Head of caudate nucleus (tissue), 42 donors: ENCODE measurements around the gene CMTM2.
A peak's percentile ranks its signal among the peaks of the same experiment; 100 is the strongest.

Experiments
- DNase-seq, 42 donors: peaks; one replicate each; pipeline versions ENCODE4 v3.0.0 to v3.0.0-alpha.2; 2020 to 2021; ENCODE audit warnings: mixed read lengths in 7 of 42
- intact Hi-C: fragments of 100-400 bp; cut with DNase I; formaldehyde crosslinking; loops from one replicate; pipeline ENCODE4 v1.15.0; 2022

Gene CMTM2

GRCh38 chr16:66578651-66579531 lies at the start of gene CMTM2:
Gene CMTM2 (plus strand): TSS chr16:66579463. CDS start chr16:66579608, 145 bp downstream.
- DNase-seq = peak in 2 of 42 donors; percentile 36 to 38
- intact Hi-C loops = no loop called here

GRCh38 chr16:66529475-66529874 lies 49.8 kb upstream of the CMTM2 start:
- intact Hi-C loops = no loop called here
- no peak for DNase-seq

GRCh38 chr16:66534376-66534799 lies 44.9 kb upstream of the CMTM2 start:
- intact Hi-C loops = no loop called here
- DNase-seq = peak in 1 of 42 donors; percentile 32

GRCh38 chr16:66536525-66536924 lies 42.7 kb upstream of the CMTM2 start:
- DNase-seq = no peak
- intact Hi-C loops = no loop called here

- DNase-seq = no peak
- intact Hi-C loops = no loop called here
Measured at GRCh38 chr16:66537236-66537635, 42.0 kb upstream of the CMTM2 start.

- intact Hi-C loops = no loop called here
- no peak for DNase-seq
Measured at GRCh38 chr16:66538910-66539309, 40.4 kb upstream of the CMTM2 start.

- peak in 2 of 42 donors; percentile 9 to 13 for DNase-seq
- intact Hi-C loops = no loop called here
Measured at GRCh38 chr16:66539623-66540469, 39.4 kb upstream of the CMTM2 start.

- intact Hi-C loops = no loop called here
- peak in 1 of 42 donors; percentile 16 for DNase-seq
Measured at GRCh38 chr16:66541388-66542355, 37.6 kb upstream of the CMTM2 start.

GRCh38 chr16:66542396-66542795 lies 36.9 kb upstream of the CMTM2 start:
- intact Hi-C loops = no loop called here
- DNase-seq = no peak

- intact Hi-C loops = no loop called here
- peak in 1 of 42 donors; percentile 5 for DNase-seq
Measured at GRCh38 chr16:66543541-66543940, 35.7 kb upstream of the CMTM2 start.

GRCh38 chr16:66544016-66544757 lies 35.1 kb upstream of the CMTM2 start:
- peak in 1 of 42 donors; percentile 29 for DNase-seq
- intact Hi-C loops = no loop called here

- intact Hi-C loops = no loop called here
- no peak for DNase-seq
Measured at GRCh38 chr16:66547101-66547989, 31.9 kb upstream of the CMTM2 start.

- DNase-seq = peak in 1 of 42 donors; percentile 15
- intact Hi-C loops = no loop called here
Measured at GRCh38 chr16:66548068-66548467, 31.2 kb upstream of the CMTM2 start.

- intact Hi-C loops = no loop called here
- no peak for DNase-seq
Measured at GRCh38 chr16:66548868-66549267, 30.4 kb upstream of the CMTM2 start.

GRCh38 chr16:66549284-66550131 lies 29.8 kb upstream of the CMTM2 start, which contains the start of gene TK2:
Gene TK2 (minus strand): TSS chr16:66550122. CDS start chr16:66550061, 61 bp downstream.
- intact Hi-C loops = loop anchor here (2.0 kb wide), 1 partner anchor 33 kb away; no protein-coding TSS in a partner anchor
- DNase-seq = peak; percentile 27 to 84 (median 65)

- intact Hi-C loops = loop anchor here (2.0 kb wide), 1 partner anchor 35 kb away; no protein-coding TSS in a partner anchor
- peak in 7 of 42 donors; percentile 8 to 60 (median 25) for DNase-seq
Measured at GRCh38 chr16:66551348-66551759, 27.9 kb upstream of the CMTM2 start.
